Esophagus muscularis mucosa (tissue), 4 donors: Measurements from ENCODE around the gene LRRC8C. TPM values are rescaled to one million over a fixed set of nuclear protein-coding genes. Genes with fewer than 3 reads are reported as not detected.

Source experiments
- DNase-seq: peaks from one replicate; pipeline ENCODE4 v3.0.0-alpha.2; 2017; ENCODE audit errors: extremely low spot score
- H3K27ac ChIP-seq, 4 donors: fragments of 200-600 bp; sonication (generic); replicated peaks in 1 of 4; 1 replicate in 3 of 4; 2 replicates in 1 of 4; pipeline ENCODE4 v1.5.1; 2016 to 2019; ENCODE audit warnings: mild to moderate bottlenecking in 1 of 4
- H3K27me3 ChIP-seq, 4 donors: fragments of 200-600 bp; sonication (generic); one replicate each; pipeline versions ENCODE4 v1.5.1 to v1.6.0; 2016 to 2019
- H3K36me3 ChIP-seq, 4 donors: fragments of 200-600 bp; sonication (generic); one replicate each; pipeline ENCODE4 v1.5.1; 2016 to 2019
- H3K4me1 ChIP-seq, 4 donors: fragments of 200-600 bp; sonication (generic); one replicate each; pipeline ENCODE4 v1.5.1; 2016 to 2019
- H3K4me3 ChIP-seq, 4 donors: fragments of 200-600 bp; sonication (generic); 1 replicate in 2 of 4; 2 replicates in 2 of 4; pipeline ENCODE4 v1.5.1; 2016 to 2019; ENCODE audit warnings: mild to moderate bottlenecking in 4 of 4, moderate library complexity in 1 of 4
- H3K9me3 ChIP-seq, 4 donors: fragments of 200-600 bp; sonication (generic); 1 replicate in 3 of 4; 2 replicates in 1 of 4; pipeline ENCODE4 v1.5.1; 2016 to 2019
- EP300 ChIP-seq: sonication (generic); formaldehyde crosslinking; IDR thresholded peaks from one replicate; pipeline ENCODE4 v1.6.1; 2017; ENCODE audit warnings: antibody characterized with exemption
- POLR2A ChIP-seq: fragments of 450-650 bp; IDR thresholded peaks from one replicate; pipeline ENCODE4 v1.6.1; 2017; ENCODE audit warnings: antibody characterized with exemption, moderate library complexity, mild to moderate bottlenecking, low read depth
- POLR2AphosphoS5 ChIP-seq, 2 donors: sonication (generic); formaldehyde crosslinking; IDR thresholded peaks; one replicate each; pipeline ENCODE4 v1.6.1; 2017; ENCODE audit warnings: antibody characterized with exemption in 2 of 2
- WGBS: methylation state at CpG from one replicate; pipeline ENCODE4 v1.1.5; 2018; 5-methylcytosine and 5-hydroxymethylcytosine counted together
- intact Hi-C: fragments of 100-400 bp; cut with DNase I; formaldehyde crosslinking; loops from one replicate; pipeline ENCODE4 v1.15.1; 2023
- total RNA-seq, 4 donors: library from RNA; depleted of rRNA; stranded (reverse); fragments of >200 nt; gene quantifications; one replicate each; pipeline versions ENCODE4 v1.1.0 to v1.2.1, GENCODE V29; 2016
- TF ChIP-seq, protein P1 (sequence below), 3 experiments: fragments of 200-600 bp in 2 of 3; fragments of 450-650 bp in 1 of 3; sonication (generic) in 2 of 3; IDR thresholded peaks; one replicate each; pipeline ENCODE4 v1.5.1; 2017 to 2019; ENCODE audit warnings: antibody characterized with exemption in 3 of 3, mild to moderate bottlenecking in 2 of 3, moderate library complexity in 1 of 3

Gene LRRC8C
- total RNA-seq, 4 donors from 2014 or later: 5.8 to 8.9 (median 7.4) TPM

DNA sequence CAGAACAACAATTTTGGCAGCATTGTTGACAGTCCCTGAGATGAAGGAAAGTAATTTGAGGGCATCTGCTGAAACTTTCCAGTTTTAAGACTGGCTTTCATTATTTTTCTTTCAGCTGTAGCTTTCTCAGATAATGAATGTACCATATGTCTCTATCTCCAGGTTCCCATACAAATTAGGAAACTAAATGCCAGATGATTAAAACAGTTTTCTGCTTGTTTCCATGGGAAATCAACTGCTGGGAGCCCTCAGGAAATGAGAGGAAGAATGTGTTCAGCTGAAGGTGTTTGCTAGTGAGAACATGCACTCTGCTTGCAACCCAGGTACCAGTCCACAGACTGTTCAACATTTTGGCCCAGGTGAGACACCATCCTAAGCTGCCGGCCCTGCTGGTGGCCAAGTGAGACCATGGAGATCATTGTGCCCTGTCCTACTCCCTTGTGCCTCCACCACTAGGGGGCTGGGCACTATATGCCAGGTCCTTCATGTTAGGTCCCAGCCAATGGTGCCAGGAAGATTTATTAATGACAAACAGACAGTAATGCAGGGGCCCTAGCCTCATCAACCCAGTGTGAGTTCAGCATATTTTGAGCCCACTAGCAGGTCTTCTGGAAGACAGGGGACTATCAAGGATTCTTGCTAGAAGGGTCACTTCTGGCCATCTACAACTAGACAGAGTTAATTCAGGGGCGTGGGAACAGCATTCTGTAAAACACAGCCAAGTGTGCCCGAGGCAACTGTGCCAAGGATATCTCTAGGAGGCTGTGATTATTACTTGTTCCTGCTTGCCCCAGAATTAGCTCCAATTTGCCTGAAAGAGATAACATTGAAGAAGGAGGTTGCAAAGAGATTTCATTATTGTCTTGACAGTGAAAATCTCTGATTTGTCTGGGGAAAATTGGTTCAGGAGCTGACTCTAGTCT lies 17.0 kb upstream of the LRRC8C start:
- no peak overlapping the region for H3K4me3 ChIP-seq
- H3K36me3 ChIP-seq: no peaks in the 10 kb centered on the region
- TF ChIP-seq, protein P1, sequence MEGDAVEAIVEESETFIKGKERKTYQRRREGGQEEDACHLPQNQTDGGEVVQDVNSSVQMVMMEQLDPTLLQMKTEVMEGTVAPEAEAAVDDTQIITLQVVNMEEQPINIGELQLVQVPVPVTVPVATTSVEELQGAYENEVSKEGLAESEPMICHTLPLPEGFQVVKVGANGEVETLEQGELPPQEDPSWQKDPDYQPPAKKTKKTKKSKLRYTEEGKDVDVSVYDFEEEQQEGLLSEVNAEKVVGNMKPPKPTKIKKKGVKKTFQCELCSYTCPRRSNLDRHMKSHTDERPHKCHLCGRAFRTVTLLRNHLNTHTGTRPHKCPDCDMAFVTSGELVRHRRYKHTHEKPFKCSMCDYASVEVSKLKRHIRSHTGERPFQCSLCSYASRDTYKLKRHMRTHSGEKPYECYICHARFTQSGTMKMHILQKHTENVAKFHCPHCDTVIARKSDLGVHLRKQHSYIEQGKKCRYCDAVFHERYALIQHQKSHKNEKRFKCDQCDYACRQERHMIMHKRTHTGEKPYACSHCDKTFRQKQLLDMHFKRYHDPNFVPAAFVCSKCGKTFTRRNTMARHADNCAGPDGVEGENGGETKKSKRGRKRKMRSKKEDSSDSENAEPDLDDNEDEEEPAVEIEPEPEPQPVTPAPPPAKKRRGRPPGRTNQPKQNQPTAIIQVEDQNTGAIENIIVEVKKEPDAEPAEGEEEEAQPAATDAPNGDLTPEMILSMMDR (IDR thresholded peaks at IDR 0.05): peak in 2 of 3 experiments; percentile 21 to 25
- no peak for TF ChIP-seq EP300
- no peaks in the 10 kb centered on the region for H3K27me3 ChIP-seq
- intact Hi-C loops: no loop called here
- peaks cover 0 to 15% (median 3%) of the 10 kb centered on the region in 4 donors for H3K4me1 ChIP-seq
- H3K27ac ChIP-seq: no peak overlapping the region
- 61% methylated on average over 3 of the region's 3 CpGs for WGBS
- H3K9me3 ChIP-seq: no peaks in the 10 kb centered on the region
- DNase-seq: no peak

DNA sequence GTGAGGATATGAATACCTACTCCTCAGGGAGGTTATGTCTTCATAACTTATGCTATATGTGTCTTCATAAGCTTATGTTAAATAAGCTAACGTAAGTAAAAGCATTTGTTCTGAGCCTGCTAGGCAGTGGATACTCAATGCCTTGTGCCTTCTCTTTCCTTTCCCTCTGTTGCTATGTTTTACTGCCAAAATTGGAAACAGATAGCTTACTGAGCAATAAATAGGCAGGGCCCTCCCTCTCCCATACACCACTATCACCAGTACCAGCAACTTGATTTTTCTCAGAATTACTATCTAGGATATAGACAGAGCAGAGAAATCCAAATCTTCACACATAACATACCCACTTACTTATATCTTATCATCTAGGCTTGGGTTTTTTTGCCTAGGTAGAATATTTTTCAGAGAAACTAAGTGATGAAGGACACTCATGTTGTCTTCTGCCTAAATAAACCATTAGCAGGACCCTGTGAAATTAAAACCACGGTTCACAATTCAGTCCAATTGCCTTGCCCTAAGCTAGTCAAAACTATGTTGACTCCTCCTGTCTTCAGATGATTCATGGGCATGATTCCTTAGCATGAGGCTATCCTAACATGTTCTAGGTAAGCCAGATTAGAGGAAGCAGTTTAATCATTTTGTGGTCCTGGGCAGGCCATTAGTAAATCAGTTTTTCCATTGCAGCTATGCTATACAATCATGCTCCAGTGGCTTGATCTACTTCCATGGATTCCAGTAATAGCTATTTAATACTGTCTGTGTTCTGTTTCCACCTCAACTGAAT lies 15.9 kb upstream of the LRRC8C start:
- WGBS: 85% methylated on average over 2 of the region's 2 CpGs
- H3K36me3 ChIP-seq: no peaks in the 10 kb centered on the region
- peaks cover 0 to 15% (median 3%) of the 10 kb centered on the region in 4 donors for H3K4me1 ChIP-seq
- no peaks in the 10 kb centered on the region for H3K27me3 ChIP-seq
- no peak for DNase-seq
- H3K4me3 ChIP-seq: no peak overlapping the region
- no peaks in the 10 kb centered on the region for H3K9me3 ChIP-seq
- intact Hi-C loops: no loop called here
- TF ChIP-seq, protein P1 (IDR thresholded peaks at IDR 0.05): no peak
- no peak overlapping the region for H3K27ac ChIP-seq

DNA sequence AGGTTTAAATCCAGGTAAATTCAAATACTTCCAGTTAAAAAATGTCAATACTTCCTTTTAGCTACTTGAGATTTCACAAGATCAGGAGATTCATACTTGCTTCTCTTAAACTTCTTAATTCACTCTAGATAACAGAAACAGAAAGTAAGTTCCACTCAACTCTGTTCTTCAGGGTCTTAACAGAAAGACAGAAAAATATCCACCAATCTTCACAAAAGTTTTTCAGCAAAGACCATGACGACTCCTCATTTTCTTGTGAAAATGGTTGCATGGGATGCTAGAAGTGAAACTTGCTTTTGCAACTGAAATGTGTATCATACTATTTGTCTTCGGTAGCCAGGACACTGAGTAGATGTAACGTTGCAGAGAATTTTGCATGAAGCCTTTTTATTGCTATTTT lies 12.3 kb upstream of the LRRC8C start:
- peaks cover 0 to 15% (median 3%) of the 10 kb centered on the region in 4 donors for H3K4me1 ChIP-seq
- DNase-seq: no peak
- no peak overlapping the region for H3K4me3 ChIP-seq
- WGBS: 89% methylated on average over 3 of the region's 3 CpGs
- no peaks in the 10 kb centered on the region for H3K27me3 ChIP-seq
- H3K36me3 ChIP-seq: no peaks in the 10 kb centered on the region
- no peak overlapping the region for H3K27ac ChIP-seq
- no peak for TF ChIP-seq POLR2A
- TF ChIP-seq, protein P1 (IDR thresholded peaks at IDR 0.05): no peak
- TF ChIP-seq EP300: no peak
- no peak for TF ChIP-seq POLR2AphosphoS5 (IDR thresholded peaks at IDR 0.05)
- H3K9me3 ChIP-seq: no peaks in the 10 kb centered on the region
- intact Hi-C loops: no loop called here

DNA sequence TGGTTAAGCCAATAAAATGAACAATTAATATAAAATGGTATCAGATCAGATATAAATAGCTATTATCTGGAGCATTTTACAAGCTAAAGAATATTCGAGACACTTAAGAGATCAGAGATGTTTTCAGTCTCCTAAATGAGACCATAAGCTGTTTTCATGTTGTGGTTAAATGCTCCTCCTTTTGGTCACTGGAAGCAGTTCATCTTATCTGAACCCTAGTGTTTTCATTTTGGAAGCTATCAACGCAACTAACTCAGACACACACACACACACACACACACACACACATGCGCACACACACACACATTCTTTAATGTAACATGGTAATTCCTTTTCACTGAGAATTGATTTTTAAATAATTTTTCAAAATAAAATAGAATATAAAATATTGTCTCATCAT lies 10.0 kb upstream of the LRRC8C start:
- WGBS: 64% methylated on average over 3 of the region's 3 CpGs
- H3K36me3 ChIP-seq: no peaks in the 10 kb centered on the region
- no peaks in the 10 kb centered on the region for H3K9me3 ChIP-seq
- no peak overlapping the region for H3K27ac ChIP-seq
- DNase-seq: no peak
- H3K4me3 ChIP-seq: no peak overlapping the region
- no peak for TF ChIP-seq POLR2AphosphoS5 (IDR thresholded peaks at IDR 0.05)
- no peak for TF ChIP-seq EP300
- TF ChIP-seq, protein P1 (IDR thresholded peaks at IDR 0.05): no peak
- TF ChIP-seq POLR2A: no peak
- no peaks in the 10 kb centered on the region for H3K4me1 ChIP-seq
- intact Hi-C loops: no loop called here
- no peaks in the 10 kb centered on the region for H3K27me3 ChIP-seq
